ENCODE data around the gene AP3S1.
"Not testable (repeated sequence)": the region's sequence is repeated elsewhere in the genome, so short reads cannot be mapped to it uniquely, and the experiment has no call there.

Gene AP3S1

GRCh38 chr5:115875447-115875846 is 33.7 kb downstream of the AP3S1 start:
- DNase-seq, result no peak

- not testable (repeated sequence) for DNase-seq
Observed at GRCh38 chr5:115877342-115877741, 35.6 kb downstream of the AP3S1 start.

- not testable (repeated sequence) for DNase-seq
Observed at GRCh38 chr5:115882434-115882833, 40.7 kb downstream of the AP3S1 start.

GRCh38 chr5:115884704-115885103 is 43.0 kb downstream of the AP3S1 start:
- no peak for DNase-seq

- not testable (repeated sequence) for DNase-seq
Observed at GRCh38 chr5:115885208-115885607, 43.5 kb downstream of the AP3S1 start.

- DNase-seq, result no peak
Observed at GRCh38 chr5:115888027-115888426, 46.3 kb downstream of the AP3S1 start.

GRCh38 chr5:115892021-115892420 is 50.3 kb downstream of the AP3S1 start:
- DNase-seq, result no peak

GRCh38 chr5:115894342-115894741 is 52.6 kb downstream of the AP3S1 start:
- no peak for DNase-seq

GRCh38 chr5:115895821-115896220 is 54.1 kb downstream of the AP3S1 start:
- no peak for DNase-seq

- DNase-seq, result no peak
Observed at GRCh38 chr5:115898656-115899055, 56.9 kb downstream of the AP3S1 start.

GRCh38 chr5:115907177-115907576 is 65.4 kb downstream of the AP3S1 start:
- DNase-seq, result no peak

GRCh38 chr5:115913623-115914400 is 72.1 kb downstream of the AP3S1 start:
- DNase-seq, result not testable (repeated sequence)

GRCh38 chr5:115920171-115920725 is 78.5 kb downstream of the AP3S1 start:
- no peak for DNase-seq

- not testable (repeated sequence) for DNase-seq
Observed at GRCh38 chr5:115928578-115929407, 87.1 kb downstream of the AP3S1 start.

- DNase-seq, result not testable (repeated sequence)
Observed at GRCh38 chr5:115930171-115930570, 88.4 kb downstream of the AP3S1 start.

GRCh38 chr5:115930630-115931337 is 89.0 kb downstream of the AP3S1 start:
- DNase-seq, result no peak

GRCh38 chr5:115932991-115933390 is 91.3 kb downstream of the AP3S1 start:
- DNase-seq, result no peak

- DNase-seq, result no peak
Observed at GRCh38 chr5:115934388-115934974, 92.7 kb downstream of the AP3S1 start.

- DNase-seq, result no peak
Observed at GRCh38 chr5:115936031-115936430, 94.3 kb downstream of the AP3S1 start.

GRCh38 chr5:115939059-115939458 is 97.3 kb downstream of the AP3S1 start:
- no peak for DNase-seq

GRCh38 chr5:115940080-115940810 is 98.5 kb downstream of the AP3S1 start:
- no peak for DNase-seq

Data from GDM1 (cell line).